Measurements from ENCODE around the gene SETSIP. TPM values are rescaled to one million over a fixed set of nuclear protein-coding genes. Genes with fewer than 3 reads are reported as not detected.
"Not testable (repeated sequence)": the region's sequence is repeated elsewhere in the genome, so short reads cannot be mapped to it uniquely, and the experiment has no call there.

Gene SETSIP
- total RNA-seq, 1 donor, result not detected

- DNase-seq (ENCODE audit: low read depth in 2 of 3, low spot score in 2 of 3), result peak in 1 of 3 donors; percentile 4
Measured at GRCh38 chr1:92065042-92065441, 10.2 kb downstream of the SETSIP start.

DNA sequence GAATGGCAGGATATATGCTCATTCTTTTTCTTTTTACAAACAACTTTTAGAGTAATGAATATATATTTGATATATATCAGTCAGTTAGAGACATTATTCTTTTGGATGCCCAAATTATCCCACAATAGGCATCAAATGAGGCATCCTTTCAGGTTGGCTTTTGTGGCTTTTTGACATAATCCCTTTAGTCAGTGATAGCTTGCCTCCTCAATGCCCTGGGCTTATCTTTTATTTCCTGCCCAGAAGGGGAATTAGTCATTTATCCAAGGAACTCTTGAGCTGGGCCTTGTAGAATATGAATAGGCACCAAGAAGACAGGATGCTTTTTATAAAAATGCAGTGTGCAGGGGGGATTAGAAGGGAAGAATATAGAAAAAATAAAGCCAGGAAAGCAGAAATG is 23.3 kb downstream of the SETSIP start:
- DNase-seq (ENCODE audit: low read depth in 2 of 3, low spot score in 2 of 3), result no peak

DNA sequence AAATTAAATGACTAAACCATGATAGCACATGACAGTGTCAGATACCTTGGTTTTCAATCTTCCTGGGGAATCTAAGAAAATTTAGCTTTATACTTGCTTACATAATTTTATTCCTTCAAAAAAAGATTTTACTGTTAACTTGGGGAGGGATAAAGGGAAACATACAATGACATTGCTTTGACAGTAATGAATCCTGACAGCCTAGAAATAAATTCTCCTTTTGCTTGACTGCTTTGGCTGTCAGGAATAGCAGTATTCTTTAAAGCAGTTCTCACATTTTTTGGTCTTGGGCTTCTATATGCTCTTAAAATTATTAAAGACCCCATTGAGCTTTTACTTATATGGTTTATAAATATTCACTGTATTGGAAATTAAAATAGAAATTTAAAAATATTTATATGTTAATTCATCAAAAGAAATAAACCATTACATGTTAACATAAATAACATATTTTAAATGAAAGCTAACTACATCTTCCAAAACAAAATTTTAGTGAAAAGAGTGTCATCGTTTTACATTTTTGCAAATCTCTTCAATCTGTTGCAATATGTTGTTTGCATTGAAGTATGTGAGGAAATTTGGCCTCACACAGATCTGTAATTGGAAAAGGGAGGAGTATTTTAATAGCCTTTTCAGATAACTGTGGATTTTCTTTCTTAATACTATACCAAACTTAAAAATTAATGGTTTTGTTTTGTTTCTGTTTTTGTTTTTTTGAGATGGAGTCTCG is 29.3 kb downstream of the SETSIP start:
- DNase-seq (ENCODE audit: low read depth in 2 of 3, low spot score in 2 of 3), result no peak

GRCh38 chr1:92043621-92044020 is 31.6 kb downstream of the SETSIP start:
- DNase-seq (ENCODE audit: low read depth in 2 of 3, low spot score in 2 of 3), result no peak

DNA sequence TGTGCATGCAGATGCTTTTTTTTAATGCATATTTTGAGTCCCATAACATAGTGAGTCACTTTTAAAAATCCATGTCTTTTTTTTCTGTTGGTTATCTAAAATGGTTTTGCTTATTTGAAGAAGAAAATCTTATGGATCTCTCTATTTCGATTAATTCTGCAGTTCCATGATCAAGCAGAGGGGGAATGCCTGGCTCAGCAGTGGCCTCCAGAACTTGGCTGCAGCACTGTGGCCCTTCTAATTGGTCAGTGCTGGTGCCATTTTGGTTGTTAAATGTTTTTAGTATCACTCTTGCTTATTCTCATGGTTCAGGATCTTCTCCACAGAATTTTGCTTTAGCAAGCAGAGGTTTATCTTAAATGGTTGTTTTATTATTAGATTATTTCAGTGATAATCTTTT is 34.2 kb downstream of the SETSIP start:
- no peak for DNase-seq (ENCODE audit: low read depth in 2 of 3, low spot score in 2 of 3)

DNA sequence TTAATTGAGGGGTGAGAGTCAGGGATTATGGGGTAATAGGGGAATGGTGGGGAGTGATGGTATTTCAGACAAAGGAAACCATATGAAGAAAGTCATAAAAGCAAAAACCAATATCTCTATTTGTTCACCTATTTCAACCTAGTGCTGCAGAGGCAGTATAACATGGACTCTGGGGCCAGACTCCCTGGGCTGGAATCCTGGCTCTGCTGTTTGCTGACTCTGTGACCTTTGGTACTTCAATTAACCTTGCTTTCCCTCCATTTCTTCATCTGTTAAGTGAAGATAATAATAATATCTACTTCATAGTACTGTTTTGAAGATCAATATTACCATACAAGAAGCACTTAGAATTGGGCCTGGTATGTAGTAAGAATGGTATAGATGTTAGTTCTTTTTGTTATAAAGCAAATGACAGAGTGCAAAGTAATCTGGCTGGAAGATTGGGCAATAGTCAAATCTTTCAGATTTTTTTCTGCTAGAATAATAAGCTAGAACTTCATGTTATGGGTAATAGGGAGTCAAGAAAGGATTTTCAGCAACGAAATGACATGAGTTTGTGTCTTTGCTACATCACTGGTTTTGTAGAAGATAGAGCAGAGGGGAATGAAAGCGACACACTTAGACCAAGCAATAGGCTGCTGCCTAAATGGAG is 36.4 kb downstream of the SETSIP start:
- no peak for DNase-seq (ENCODE audit: low read depth in 2 of 3, low spot score in 2 of 3)

DNA sequence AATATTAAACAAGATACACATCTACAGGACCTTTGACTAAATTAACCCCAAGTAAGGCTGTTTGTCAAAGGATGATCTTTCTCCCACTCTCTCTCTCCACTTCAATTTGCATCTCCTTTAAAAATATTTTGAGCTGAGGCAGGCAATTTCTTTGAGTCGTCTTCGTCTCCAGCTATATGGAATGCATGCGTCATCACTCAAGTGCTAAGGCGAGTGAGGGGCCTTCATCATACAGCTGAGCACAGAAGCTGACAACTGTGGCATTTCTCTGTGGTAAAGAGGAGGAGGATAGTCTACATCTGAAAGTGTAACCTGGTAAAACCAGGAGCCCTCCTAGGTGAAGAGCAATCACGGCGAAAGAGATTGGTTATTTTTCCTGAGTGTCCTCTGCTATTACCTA is 37.8 kb downstream of the SETSIP start:
- DNase-seq (ENCODE audit: low read depth in 2 of 3, low spot score in 2 of 3), result no peak

- DNase-seq (ENCODE audit: low read depth in 2 of 3, low spot score in 2 of 3), result no peak
Measured at GRCh38 chr1:92031281-92032110, 43.7 kb downstream of the SETSIP start.

- peak in 2 of 3 donors; percentile 54 to 59 for DNase-seq (ENCODE audit: low read depth in 2 of 3, low spot score in 2 of 3)
Measured at GRCh38 chr1:92030656-92031107, 44.5 kb downstream of the SETSIP start.

- peak in 1 of 3 donors; percentile 3 for DNase-seq (ENCODE audit: low read depth in 2 of 3, low spot score in 2 of 3)
Measured at GRCh38 chr1:92029241-92029922, 45.8 kb downstream of the SETSIP start.

GRCh38 chr1:92026806-92027205 is 48.4 kb downstream of the SETSIP start:
- DNase-seq (ENCODE audit: low read depth in 2 of 3, low spot score in 2 of 3), result peak in 2 of 3 donors; percentile 19 to 54

DNA sequence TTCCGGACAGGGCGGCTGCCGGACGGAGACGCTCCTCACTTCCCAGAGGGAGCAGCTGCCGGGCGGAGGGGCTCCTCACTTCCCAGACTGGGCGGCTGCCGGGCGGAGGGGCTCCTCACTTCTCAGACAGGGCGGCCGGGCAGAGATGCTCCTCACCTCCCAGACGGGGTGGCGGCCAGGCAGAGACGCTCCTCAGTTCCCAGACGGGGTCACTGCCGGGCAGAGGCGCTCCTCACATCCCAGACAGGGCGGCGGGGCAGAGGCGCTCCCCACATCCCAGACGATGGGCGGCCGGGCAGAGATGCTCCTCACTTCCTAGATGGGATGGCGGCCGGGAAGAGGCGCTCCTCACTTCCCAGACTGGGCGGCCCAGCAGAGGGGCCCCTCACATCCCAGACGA is 49.2 kb downstream of the SETSIP start:
- DNase-seq (ENCODE audit: low read depth in 2 of 3, low spot score in 2 of 3), result not testable (repeated sequence)

Other genes starting within 250 kb of the SETSIP start
- 0.27 TPM for gene TGFBR3, start 189.3 kb downstream of the SETSIP start, total RNA-seq
- not detected for gene BRDT, start 126.0 kb downstream of the SETSIP start, total RNA-seq
- gene EPHX4, start 45.4 kb downstream of the SETSIP start, total RNA-seq, result not detected
- gene BTBD8, start 4.9 kb upstream of the SETSIP start, total RNA-seq, result 3.5 TPM
- gene C1orf146, start 142.5 kb upstream of the SETSIP start, total RNA-seq, result not detected
- 2.7 TPM for gene GLMN, start 223.6 kb upstream of the SETSIP start, total RNA-seq
- gene RPAP2, start 223.6 kb upstream of the SETSIP start, total RNA-seq, result 4.8 TPM